Prostate gland (tissue), 2 donors: ENCODE data around the gene VSIG2. TPM values are rescaled to one million over a fixed set of nuclear protein-coding genes. Genes with fewer than 3 reads are reported as not detected.
A peak's percentile ranks its signal among the peaks of the same experiment; 100 is the strongest.

ENCODE experiments used
- DNase-seq: peaks from one replicate; pipeline ENCODE4 v3.0.0-alpha.2; 2019; ENCODE audit warnings: low spot score
- H3K27ac ChIP-seq, 2 donors: fragments of 200-600 bp; sonication (generic); 2 replicates each; pipeline ENCODE4 v1.5.1; 2017 to 2019
- H3K27me3 ChIP-seq: fragments of 200-600 bp; sonication (generic); replicated peaks from 2 replicates; pipeline ENCODE4 v1.5.1; 2019; ENCODE audit not compliant: insufficient read depth
- H3K36me3 ChIP-seq, 2 donors: fragments of 200-600 bp; sonication (generic); 1 replicate in 1 of 2; 2 replicates in 1 of 2; pipeline versions ENCODE4 v1.5.1 to v1.8.1; 2017 to 2019
- H3K4me1 ChIP-seq: fragments of 200-600 bp; sonication (generic); replicated peaks from 2 replicates; pipeline ENCODE4 v1.5.1; 2019
- H3K4me3 ChIP-seq, 2 donors: fragments of 200-600 bp; sonication (generic); 2 replicates each; pipeline ENCODE4 v1.5.1; 2017 to 2019
- H3K9me3 ChIP-seq: fragments of 200-600 bp; sonication (generic); 2 replicates; pipeline ENCODE4 v1.5.1; 2017
- CTCF ChIP-seq, 4 experiments: fragments of 200-600 bp in 2 of 4; fragments of 450-650 bp in 2 of 4; sonication (generic) in 2 of 4; IDR thresholded peaks; 1 replicate in 3 of 4; 2 replicates in 1 of 4; pipeline ENCODE4 v1.5.1; 2016 to 2019; ENCODE audit warnings: antibody characterized with exemption in 4 of 4, mild to moderate bottlenecking in 2 of 4, moderate library complexity in 2 of 4
- POLR2A ChIP-seq: fragments of 450-650 bp; IDR thresholded peaks from one replicate; pipeline ENCODE4 v1.6.1; 2016; ENCODE audit warnings: antibody characterized with exemption, mild to moderate bottlenecking
- POLR2AphosphoS5 ChIP-seq: sonication (generic); formaldehyde crosslinking; IDR thresholded peaks from one replicate; pipeline ENCODE4 v1.6.1; 2017; ENCODE audit warnings: antibody characterized with exemption
- WGBS: methylation state at CpG from one replicate; pipeline ENCODE4 v1.1.5; 2018; 5-methylcytosine and 5-hydroxymethylcytosine counted together
- intact Hi-C: fragments of 100-400 bp; cut with DNase I; formaldehyde crosslinking; loops from one replicate; pipeline ENCODE4 v1.14.2; 2022
- total RNA-seq, 2 donors: library from RNA; depleted of rRNA; stranded (reverse); fragments of >200 nt; gene quantifications; one replicate each; pipeline ENCODE4 v1.1.0, GENCODE V29; 2016

Gene VSIG2
- total RNA-seq, 2 donors from 2014 or later = 28.2 to 38.6 TPM

GRCh38 chr11:124745270-124745834 is 6.7 kb downstream of the VSIG2 start:
- Histone ChIP-seq H3K9me3 (no peaks in the 10 kb centered on the region), H3K4me3 (peak overlapping the region; percentile 42 to 45), H3K4me1 (no peaks in the 10 kb centered on the region), H3K27me3 (no peaks in the 10 kb centered on the region), H3K36me3 (no peaks in the 10 kb centered on the region), H3K27ac (no peak overlapping the region)
- TF ChIP-seq POLR2A (no peak), CTCF (IDR thresholded peaks at IDR 0.05) (no peak), POLR2AphosphoS5 (no peak)
- no peak for DNase-seq
- 34% methylated on average over 44 of the region's 44 CpGs for WGBS
- intact Hi-C loops = no loop called here

- Histone ChIP-seq H3K4me1 (no peaks in the 10 kb centered on the region), H3K9me3 (no peaks in the 10 kb centered on the region), H3K27ac (no peak overlapping the region), H3K4me3 (no peak overlapping the region), H3K36me3 (no peaks in the 10 kb centered on the region), H3K27me3 (no peaks in the 10 kb centered on the region)
- no peak for DNase-seq
- 67% methylated on average over 6 of the region's 6 CpGs for WGBS
- intact Hi-C loops = no loop called here
- TF ChIP-seq POLR2AphosphoS5 (no peak), POLR2A (no peak), CTCF (IDR thresholded peaks at IDR 0.05) (no peak)
Measured at GRCh38 chr11:124743050-124743449, 9.0 kb downstream of the VSIG2 start.

GRCh38 chr11:124742555-124742954 is 9.5 kb downstream of the VSIG2 start:
- H3K27me3 ChIP-seq = no peaks in the 10 kb centered on the region
- H3K4me3 ChIP-seq = no peak overlapping the region
- no peaks in the 10 kb centered on the region for H3K9me3 ChIP-seq
- no peak overlapping the region for H3K27ac ChIP-seq
- WGBS = 66% methylated on average over 2 of the region's 2 CpGs
- no peak for TF ChIP-seq POLR2AphosphoS5
- no peak for TF ChIP-seq POLR2A
- TF ChIP-seq CTCF (IDR thresholded peaks at IDR 0.05) = no peak
- no peaks in the 10 kb centered on the region for H3K36me3 ChIP-seq
- DNase-seq = no peak
- intact Hi-C loops = no loop called here
- H3K4me1 ChIP-seq = no peaks in the 10 kb centered on the region

GRCh38 chr11:124740277-124740882 is 11.7 kb downstream of the VSIG2 start:
- TF ChIP-seq POLR2AphosphoS5 = no peak
- TF ChIP-seq CTCF (IDR thresholded peaks at IDR 0.05) = peak in 1 of 4 experiments; percentile 50
- 2% methylated on average over 37 of the region's 37 CpGs for WGBS
- H3K4me1 ChIP-seq = no peaks in the 10 kb centered on the region
- H3K27ac ChIP-seq = no peak overlapping the region
- no peaks in the 10 kb centered on the region for H3K9me3 ChIP-seq
- peak overlapping the region; percentile 36 to 40 for H3K4me3 ChIP-seq
- no peaks in the 10 kb centered on the region for H3K36me3 ChIP-seq
- no peak for DNase-seq
- intact Hi-C loops = no loop called here
- H3K27me3 ChIP-seq = no peaks in the 10 kb centered on the region
